Fibroblast of lung (primary cell): ENCODE measurements around the gene RRBP1.
"Not testable (repeated sequence)": the region's sequence is repeated elsewhere in the genome, so short reads cannot be mapped to it uniquely, and the experiment has no call there.

Source experiments
- EZH2 ChIP-seq: IDR thresholded peaks from 2 replicates; pipeline ENCODE4 v1.5.1; 2012; ENCODE audit warnings: low read length, control low read depth, mild to moderate bottlenecking; ENCODE audit errors: missing control alignments
- TF ChIP-seq, protein P1 (sequence below), 2 donors: IDR thresholded peaks in 1 of 2; conservative IDR thresholded peaks in 1 of 2; 1 replicate in 1 of 2; 2 replicates in 1 of 2; pipeline ENCODE4 v1.5.1; 2011 to 2012; ENCODE audit warnings: low read length in 2 of 2, control low read depth in 1 of 2, inconsistent platforms in 1 of 2, low read depth in 1 of 2, mild to moderate bottlenecking in 1 of 2

GRCh38 chr20:17707951-17708350 is 25.9 kb upstream of the RRBP1 start:
- not testable (repeated sequence) for TF ChIP-seq EZH2
- TF ChIP-seq, protein P1, sequence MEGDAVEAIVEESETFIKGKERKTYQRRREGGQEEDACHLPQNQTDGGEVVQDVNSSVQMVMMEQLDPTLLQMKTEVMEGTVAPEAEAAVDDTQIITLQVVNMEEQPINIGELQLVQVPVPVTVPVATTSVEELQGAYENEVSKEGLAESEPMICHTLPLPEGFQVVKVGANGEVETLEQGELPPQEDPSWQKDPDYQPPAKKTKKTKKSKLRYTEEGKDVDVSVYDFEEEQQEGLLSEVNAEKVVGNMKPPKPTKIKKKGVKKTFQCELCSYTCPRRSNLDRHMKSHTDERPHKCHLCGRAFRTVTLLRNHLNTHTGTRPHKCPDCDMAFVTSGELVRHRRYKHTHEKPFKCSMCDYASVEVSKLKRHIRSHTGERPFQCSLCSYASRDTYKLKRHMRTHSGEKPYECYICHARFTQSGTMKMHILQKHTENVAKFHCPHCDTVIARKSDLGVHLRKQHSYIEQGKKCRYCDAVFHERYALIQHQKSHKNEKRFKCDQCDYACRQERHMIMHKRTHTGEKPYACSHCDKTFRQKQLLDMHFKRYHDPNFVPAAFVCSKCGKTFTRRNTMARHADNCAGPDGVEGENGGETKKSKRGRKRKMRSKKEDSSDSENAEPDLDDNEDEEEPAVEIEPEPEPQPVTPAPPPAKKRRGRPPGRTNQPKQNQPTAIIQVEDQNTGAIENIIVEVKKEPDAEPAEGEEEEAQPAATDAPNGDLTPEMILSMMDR (conservative IDR thresholded peaks at IDR 0.05 in 1 of 2, IDR thresholded peaks at IDR 0.05 in 1 of 2; ENCODE audit: low read depth in 1 of 2, low read length in 2 of 2) = not testable (repeated sequence)
